COR-L47 (cell line): ENCODE measurements around the gene OR4D9.
"Not testable (repeated sequence)": the region's sequence is repeated elsewhere in the genome, so short reads cannot be mapped to it uniquely, and the experiment has no call there.

Experiments used
- DNase-seq: peaks from one replicate; lab custom pipeline; 2025; lab: John Stamatoyannopoulos, UW

OR4D9 gene

DNA sequence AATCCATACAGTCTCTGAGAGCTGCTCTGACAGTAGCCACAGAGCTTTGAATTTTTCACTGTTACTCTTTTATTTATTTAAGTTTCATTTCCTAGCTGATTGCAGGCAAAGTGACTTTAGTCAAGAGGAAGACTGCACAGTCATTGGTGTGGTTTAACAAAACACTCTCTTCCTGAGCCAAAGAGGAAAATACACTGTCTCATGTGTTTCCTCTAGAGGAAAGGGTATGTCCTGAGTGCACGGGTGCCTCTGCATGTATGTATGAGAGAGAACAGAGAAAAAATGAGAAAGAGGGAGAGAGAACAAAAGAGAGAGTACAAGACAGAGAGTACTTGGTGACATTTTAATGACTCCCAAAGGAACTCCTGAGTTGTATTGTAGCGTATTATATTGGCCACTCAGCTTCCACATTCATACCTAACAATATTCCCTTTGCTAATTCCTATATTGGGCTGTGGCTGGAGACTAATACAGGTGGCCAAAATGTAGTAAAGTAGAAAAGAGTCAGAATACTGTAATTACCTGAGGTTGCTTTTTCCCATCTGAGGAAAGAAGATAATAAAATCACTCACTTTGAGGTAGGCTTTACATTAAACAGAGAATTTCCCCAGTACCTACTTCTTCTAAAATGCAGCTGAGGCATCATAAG, at the start of gene OR4D9:
Gene OR4D9 (plus strand): TSS at position 599 of the 649 bp plus-strand sequence. CDS start 3,374 bp downstream, outside the sequence.
- no peak for DNase-seq

DNA sequence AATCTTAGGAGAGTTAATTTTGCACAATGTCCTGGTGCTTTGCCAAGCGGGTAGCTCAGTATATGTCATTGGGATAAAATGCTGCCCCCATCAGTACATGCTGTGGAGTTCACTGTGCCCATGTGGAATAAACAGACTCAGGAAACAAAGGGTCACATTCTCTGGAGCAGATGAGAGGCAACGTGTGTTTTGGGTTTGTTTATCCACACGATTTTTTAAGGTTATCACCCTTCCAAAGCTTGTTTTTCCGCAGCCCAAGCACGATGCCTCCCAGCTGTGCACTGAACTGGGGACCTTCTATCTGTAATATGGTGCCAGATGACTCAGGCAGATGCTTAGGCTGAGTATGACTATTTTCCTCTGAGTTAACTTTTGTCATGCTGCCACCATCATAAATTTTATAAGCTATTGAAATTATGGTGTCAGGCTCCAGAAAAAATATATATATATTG, 48.1 kb upstream of the OR4D9 start:
- no peak for DNase-seq

DNA sequence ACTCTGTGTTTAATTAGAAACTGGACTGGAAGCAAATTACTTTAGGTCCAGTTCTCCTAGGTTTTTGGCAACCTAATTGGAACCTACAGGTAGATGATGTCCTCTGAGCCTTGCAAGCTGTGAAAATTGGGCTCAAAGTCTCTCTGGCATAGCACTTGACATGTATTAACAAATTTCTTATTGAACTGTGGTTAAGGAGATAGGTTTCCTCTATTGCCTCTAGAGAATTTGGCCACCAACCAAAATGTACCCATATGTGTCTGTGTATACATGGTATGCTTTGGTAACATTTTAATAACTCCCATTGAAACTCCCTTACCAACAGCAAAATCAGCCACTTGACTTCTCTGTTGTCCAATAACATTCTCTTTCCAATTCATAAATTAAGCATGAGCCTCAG, 38.3 kb upstream of the OR4D9 start, which contains the start of gene OR4D10:
Gene OR4D10 (plus strand): TSS at position 301 of the 400 bp plus-strand sequence. CDS start 4,115 bp downstream, outside the sequence.
- DNase-seq, result no peak

DNA sequence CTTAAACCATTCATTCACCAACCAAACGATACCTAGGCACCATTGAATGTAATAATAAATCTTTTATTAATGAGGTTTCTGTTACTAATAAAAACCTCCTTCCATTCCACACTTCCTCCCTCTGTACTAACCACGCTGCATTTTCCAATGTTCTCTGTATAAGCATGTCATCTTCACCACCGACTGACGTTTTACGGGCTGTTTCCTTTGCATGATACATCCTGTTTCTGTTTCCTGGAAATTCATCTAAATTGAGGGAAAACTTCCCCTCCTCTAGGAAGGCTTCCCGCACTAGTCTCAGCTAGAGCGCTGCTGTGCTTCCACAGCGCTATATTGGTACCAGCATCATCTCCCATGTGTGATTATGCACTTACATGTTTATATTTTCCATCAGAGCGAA, 36.2 kb upstream of the OR4D9 start:
- no peak for DNase-seq

DNA sequence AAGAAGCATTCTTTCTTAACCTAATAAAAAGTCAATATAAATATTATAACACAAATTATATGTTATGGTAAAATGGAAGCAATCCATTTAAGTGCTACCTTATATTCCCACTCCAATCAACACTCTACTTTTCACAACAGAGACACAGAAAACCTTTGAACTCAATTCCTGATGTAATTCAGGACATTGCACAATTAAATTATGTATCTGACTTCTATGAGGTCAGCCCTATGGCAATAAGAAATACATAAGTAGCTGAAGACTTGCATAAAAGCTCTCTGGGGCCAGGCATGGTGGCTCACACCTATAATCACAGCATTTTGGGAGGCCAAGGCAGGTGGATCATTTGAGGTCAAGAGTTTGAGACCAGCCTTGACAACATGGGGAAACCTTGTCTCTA, 31.4 kb upstream of the OR4D9 start:
- DNase-seq, result no peak

DNA sequence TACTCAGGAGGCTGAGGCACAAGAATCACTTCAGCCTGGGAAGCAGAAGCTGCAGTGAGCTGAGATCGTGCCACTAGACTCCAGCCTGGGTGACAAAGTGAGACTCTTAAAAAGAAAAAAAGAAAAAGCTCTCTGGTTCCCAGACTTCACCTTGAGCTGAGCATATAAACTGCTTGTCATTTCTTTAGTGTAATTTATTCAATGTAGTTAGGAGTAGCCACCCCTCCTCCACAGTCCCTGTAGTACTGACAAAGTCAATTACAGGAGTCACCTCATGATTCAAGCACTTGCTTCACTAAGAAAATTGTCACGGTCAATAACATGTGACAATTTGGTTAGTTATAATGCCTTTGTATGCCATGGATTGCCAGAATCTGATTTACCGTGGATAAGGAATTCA, 31.0 kb upstream of the OR4D9 start:
- DNase-seq, result no peak

DNA sequence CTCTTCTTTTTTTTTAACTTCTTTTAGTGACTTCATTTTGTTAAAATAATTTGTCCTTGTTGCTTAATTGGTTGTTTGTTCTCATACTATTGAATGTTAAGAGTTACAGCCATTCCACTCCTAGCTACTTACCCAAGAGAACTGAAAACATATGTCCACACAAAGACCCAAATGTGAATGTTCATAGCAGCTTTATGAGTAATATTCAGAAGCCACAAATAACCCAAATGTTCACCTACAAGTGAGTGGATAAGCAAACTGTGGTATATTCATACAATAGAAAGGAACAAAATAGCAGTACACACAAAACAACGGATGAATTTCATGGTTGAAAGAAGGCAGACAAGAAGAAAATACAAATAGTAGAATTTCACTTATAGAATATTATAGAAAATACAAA, 9.4 kb upstream of the OR4D9 start:
- DNase-seq, result no peak

DNA sequence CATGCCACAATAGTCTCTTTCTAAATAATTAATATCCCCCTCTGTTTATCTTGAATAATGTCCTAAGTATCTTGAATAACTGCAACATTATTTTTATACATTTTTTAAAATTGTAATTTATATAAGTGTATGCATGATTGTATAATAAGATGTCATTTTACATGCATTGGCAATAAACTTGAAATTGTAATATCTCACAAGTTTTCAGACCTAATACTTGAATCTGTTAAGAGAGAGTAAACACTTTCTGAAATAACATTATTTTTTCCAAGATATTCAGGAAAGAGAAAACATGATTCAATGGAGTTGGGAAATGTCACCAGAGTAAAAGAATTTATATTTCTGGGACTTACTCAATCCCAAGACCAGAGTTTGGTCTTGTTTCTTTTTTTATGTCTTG, 8.1 kb upstream of the OR4D9 start, which contains the start of gene OR4D11:
Gene OR4D11 (plus strand): TSS at position 301 of the 400 bp plus-strand sequence. CDS start 0 bp downstream, at position 301.
- no peak for DNase-seq

DNA sequence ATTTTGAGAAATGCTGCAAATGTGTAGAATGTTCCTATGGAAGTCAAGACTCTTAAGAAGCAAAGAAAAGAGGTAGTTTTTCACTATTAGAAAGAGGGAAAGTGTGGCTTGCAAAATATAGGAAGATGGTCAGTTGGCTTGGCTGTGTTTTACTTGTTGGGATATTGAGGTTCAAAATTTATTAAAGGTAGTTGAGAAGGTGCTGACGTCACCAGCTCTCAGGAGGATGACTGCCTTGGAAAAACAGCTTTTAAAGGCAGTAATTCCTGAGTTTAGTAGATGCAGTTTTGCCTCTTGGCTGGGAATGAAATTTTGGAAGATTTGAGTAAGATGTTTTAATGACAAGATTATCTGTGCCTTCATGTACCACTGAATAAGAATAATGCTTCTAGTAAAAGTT, 336 bp downstream of the OR4D9 start:
- DNase-seq, result no peak

DNA sequence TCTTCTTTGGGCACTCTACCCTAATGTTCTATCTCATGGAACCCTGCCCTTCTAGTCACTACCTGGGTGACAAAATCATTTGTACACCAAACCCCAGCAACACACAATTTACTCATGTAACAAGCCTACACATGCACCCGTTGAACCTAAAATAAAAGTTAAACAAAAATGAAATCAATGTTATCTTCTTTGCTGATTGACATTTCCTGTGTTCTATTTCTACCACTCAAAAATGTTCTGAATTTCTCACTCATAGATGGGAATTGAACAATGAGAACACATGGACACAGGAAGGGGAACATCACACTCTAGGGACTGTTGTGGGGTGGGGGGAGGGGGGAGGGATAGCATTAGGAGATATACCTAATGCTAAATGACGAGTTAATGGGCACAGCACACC, 8.8 kb downstream of the OR4D9 start:
- DNase-seq, result not testable (repeated sequence)

DNA sequence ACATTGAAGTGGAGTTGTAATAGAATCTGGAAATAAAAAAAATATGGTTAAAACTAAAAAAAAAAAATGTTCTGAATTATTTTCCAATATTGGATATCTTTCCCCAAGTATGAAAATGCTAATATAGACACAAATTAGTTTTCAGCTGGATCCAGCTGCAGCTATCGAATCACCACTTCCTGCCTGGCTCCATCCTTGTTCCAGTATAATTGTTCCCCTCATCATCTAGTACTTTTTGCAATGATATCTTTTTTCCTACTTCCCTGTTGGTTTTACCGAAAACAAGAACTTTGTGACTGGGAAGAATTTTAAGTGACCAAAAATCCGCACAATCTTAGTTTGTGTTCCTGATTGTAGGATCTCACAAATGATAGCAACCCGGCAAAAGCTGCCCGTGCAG, 9.4 kb downstream of the OR4D9 start:
- no peak for DNase-seq

DNA sequence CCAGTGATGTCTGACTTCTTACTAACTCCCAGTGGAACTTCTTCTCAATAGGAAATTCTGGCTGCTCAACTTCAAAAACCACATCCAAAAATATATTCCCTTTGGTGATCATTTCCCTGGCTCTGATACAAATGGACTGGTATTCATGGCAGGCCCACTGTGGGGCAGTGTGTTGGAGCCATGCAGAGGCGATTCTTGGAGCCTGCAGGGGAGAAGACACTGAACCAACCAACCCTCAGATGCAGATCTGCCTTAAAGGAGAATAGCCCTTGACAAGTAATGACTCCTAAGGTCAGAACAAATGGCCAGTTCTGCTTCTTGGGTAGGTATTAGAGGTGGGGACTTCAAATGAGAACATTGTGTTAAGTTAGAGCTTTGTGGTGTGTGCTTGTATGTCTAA, 12.2 kb downstream of the OR4D9 start:
- no peak for DNase-seq

DNA sequence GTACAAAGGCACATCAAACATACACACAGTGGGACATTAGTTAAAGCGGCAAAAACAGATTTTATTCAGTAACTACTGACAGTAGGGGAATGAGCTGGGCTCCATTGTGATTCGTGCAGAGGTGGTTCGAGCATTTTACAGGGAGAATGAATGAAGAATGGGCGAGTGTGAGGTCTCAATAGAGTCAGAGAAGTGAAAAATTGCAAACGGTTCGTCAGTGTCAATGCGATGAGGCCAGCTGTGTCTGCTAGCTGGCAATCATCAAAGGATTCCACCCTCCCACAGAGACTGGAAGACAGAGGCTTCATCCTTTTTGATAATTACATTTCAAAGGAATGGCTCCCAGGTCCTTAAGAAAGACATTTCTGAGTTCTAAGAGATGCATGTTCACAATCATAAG, 17.4 kb downstream of the OR4D9 start:
- no peak for DNase-seq

DNA sequence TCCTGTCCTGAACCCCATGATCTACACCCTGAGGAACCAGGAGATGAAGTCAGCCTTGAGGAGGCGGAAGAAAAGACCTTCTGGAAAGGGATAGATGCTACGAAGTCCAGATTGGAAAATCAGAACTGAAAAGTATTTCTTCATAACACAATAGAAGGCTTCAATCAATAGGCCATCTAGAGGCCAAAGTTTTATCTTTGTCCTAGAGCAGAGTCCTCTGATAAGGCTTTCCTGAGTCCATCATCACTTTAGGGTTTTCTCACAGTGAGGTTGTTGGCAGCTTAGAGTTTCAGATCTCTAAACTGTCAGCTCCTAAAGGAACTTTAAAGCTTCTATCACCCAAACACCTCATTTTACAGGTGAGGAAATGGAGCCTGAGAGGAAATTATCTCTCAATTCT, 21.3 kb downstream of the OR4D9 start:
- DNase-seq, result no peak

DNA sequence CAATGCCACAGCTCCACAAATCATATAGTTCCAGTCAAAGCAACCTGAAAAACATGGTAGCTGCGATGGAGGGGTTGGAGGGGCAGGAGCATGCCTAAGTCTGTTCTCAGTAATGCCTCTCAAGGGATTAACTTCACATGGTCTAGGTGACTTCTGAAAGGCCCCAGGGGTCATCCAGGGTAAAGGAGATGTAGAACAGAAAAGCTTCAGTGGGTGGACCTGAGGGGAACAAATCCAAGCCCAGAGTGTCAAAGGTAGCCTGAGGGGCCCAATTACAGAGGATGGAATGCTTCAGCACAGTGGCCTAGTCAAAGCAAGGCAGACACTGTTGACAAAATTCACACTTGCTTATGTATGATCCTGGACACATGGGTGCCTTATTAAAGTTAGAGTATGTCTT, 23.3 kb downstream of the OR4D9 start:
- no peak for DNase-seq

DNA sequence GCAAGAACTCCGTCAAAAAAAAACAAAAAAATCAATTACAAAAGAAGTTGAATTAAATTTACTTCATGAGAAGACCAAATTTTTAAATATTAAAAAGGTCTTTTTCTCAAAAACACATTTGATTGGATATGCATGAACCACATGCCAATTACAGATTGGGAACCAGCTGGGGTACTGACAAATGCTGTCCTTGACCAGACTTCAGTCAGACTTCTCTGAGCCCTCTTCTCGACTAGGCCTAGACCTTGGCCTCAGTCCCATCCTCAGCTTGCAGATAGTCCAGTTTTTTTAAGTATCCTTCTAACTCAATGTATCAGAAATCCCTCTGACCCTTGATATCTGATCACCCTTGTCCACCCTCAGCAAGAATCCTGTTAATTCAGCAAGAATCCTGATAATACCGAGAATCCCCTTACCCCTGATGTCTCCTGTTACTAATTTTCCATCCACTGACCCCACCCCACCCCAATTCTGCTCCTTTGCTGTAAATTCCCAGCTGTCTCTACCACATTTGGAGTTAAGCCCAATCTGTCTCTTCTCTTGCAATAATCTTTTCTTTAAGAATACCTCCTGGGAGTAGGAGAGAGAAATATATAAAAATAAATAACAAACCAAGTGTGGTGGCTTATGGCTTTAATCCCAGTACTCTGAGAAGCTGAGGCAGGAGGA, 30.9 kb downstream of the OR4D9 start:
- DNase-seq, result no peak

DNA sequence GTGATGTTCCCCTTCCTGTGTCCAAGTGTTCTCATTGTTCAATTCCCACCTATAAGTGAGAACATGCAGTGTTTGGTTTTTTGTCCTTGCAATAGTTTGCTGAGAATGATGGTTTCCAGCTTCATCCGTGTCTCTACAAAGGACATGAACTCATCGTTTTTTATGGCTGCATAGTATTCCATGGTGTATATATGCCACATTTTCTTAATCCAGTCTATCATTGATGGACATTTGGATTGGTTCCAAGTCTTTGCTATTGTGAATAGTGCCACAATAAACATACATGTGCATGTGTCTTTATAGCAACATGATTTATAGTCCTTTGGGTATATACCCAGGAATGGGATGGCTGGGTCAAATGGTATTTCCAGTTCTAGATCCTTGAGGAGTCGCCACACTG, 32.4 kb downstream of the OR4D9 start:
- DNase-seq, result not testable (repeated sequence)

DNA sequence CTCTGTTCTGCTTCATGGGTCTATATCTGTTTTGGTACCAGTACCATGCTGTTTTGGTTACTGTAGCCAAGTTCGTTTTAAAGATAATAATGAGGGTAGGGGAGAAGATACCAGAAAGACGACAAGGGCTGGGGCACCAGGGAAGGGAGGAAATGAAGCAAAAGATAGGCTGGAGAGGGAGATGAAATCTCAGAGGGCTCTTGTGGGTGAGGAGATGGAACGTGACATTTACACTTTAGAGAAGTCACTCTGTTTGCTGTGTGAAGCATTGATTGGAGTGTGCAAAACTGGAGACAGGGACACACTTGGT, 33.5 kb downstream of the OR4D9 start:
- no peak for DNase-seq

DNA sequence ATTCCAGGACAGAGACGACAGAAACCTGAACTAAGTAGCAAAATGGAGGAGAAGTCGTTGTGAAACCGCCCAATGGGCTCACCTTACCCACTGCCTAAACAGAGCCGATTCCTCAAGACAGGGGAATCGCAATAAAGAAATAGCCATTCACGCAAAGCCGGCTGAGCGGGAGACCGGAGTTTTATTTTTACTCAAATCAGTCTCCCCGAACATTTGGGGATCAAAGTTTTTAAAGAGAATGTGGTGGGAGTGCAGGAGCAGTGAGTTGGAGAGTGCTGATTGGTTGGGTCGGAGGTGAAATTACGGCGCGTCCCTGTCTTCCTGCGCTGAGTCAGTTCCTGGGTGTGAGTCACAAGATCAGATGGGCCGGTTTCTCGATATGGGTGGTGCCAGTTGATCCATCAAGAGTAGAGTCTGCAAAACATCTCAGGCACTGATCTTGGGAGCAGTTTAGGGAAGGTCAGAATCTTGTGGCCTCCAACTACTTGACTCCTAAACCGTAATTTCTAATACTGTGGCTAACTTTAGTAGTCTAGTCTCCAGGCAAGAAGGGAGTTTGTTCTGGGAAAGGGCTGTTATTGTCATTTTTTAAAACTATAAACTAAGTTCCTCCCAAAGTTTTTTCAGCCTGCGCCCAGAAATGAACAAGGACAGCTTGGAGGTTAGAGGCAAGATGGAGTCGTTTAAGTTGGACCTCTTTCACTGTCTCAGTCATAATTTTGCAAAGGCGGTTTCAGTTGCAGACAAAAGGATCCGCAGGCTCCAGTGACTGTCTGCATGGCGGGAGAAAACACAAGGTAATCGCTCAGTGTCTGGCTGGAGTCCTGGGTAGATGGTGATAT, 34.1 kb downstream of the OR4D9 start:
- DNase-seq, result no peak

DNA sequence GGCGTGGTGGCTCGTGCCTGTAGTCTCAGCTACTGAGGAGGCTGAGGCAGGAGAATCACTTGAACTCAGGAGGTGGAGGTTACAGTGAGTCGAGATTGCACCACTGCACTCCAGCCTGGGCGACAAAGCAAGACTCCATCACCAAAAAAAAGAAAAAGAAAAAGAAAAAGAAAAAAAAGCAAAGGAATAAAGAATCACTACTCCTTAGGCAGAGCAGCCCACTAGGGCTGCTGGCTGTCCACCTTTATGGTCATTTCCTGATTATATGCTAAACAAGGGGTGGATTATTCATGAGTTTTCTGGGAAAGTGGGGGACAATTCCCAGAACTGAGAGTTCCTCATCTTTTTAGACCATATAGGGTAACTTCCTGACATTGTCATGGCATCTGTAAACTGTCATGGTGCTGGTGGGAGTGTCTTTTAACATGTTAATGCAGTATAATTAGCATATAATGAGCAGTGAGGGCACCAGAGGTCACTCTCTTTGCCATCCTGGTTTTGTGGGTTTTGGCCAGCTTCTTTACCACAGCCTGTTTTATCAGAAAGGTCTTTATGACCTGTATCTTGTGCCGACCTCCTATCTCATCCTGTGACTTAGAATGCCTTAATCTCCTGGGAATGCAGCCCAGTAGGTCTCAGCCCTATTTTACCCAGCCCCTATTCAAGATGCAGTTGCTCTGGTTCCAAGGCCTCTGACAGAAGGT, 36.4 kb downstream of the OR4D9 start:
- not testable (repeated sequence) for DNase-seq

DNA sequence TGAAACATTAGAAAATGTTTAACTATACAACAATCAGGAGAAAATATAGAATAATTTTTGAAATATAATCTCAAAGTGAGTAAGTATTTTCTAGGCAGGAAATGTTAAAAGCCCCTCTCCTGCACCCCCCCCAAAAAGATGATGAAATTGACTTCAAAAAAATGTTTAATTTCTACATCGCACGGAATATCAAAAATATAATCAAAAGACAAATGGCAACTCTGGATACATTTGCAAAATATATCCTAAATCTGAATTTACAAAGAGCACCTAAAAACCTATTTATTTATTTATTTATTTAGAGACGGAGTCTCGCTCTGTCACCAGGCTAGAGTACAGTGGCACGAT, 36.9 kb downstream of the OR4D9 start:
- no peak for DNase-seq

DNA sequence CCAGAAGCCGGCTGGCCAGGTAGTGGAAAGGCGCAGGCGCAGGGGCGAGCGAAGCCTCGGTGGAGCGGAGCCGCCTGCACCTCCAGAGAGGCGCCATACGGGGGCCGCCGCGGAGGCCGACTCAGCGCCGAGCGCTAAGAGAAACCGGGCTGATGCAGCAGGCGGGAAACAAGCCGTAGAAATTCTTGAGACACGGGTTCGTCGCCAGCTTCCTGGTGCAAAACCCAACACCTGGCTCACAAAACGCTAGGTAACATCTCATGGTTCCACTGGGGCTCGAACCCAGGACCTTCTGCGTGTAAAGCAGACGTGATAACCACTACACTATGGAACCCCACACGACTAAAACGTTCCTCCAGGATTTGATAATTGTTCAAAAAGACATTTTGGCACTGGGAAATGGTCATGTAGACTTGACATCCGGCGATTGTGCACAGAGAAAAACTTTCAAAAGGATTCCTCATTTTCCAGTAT, 39.1 kb downstream of the OR4D9 start:
- peak; percentile 94 for DNase-seq
